Chondrocyte (in vitro differentiated cells): ENCODE results near the gene FAM237B. TPM values are rescaled to one million over a fixed set of nuclear protein-coding genes. Genes with fewer than 3 reads are reported as not detected.
"Not testable (repeated sequence)": the region's sequence is repeated elsewhere in the genome, so short reads cannot be mapped to it uniquely, and the experiment has no call there.

Experiments used
- DNase-seq: peaks from one replicate; pipeline ENCODE4 v3.0.0; 2021; ENCODE audit warnings: mixed read lengths, low spot score
- H3K27ac Mint-ChIP-seq: one replicate; pipeline ENCODE4 v1.8.0; 2021; ENCODE audit warnings: mild to moderate bottlenecking, moderate library complexity, mixed read lengths; ENCODE audit not compliant: unreplicated experiment
- H3K27me3 Mint-ChIP-seq: 2 replicates; pipeline ENCODE4 v1.8.0; 2021; ENCODE audit warnings: low read depth, mixed read lengths
- H3K36me3 Mint-ChIP-seq: 2 replicates; pipeline ENCODE4 v1.8.0; 2021; ENCODE audit warnings: low read depth, mixed read lengths
- H3K4me1 Mint-ChIP-seq: 2 replicates; pipeline ENCODE4 v1.8.0; 2021; ENCODE audit warnings: low read depth, mild to moderate bottlenecking, mixed read lengths
- H3K4me3 Mint-ChIP-seq: one replicate; pipeline ENCODE4 v1.8.0; 2021; ENCODE audit warnings: mild to moderate bottlenecking, moderate library complexity, mixed read lengths; ENCODE audit not compliant: unreplicated experiment
- H3K9me3 Mint-ChIP-seq: 2 replicates; pipeline ENCODE4 v1.8.0; 2021; ENCODE audit warnings: low read depth, mixed read lengths
- total RNA-seq: library from RNA; stranded (reverse); gene quantifications from 3 replicates; pipeline ENCODE4 v1.2.1, GENCODE V29; 2021
- TF ChIP-seq, protein P1 (sequence below): fragments of 200-600 bp; sonication (generic); IDR thresholded peaks from 2 replicates; pipeline ENCODE4 v1.5.0; 2021; ENCODE audit warnings: antibody characterized with exemption, mild to moderate bottlenecking, moderate library complexity

Gene FAM237B
- total RNA-seq, 1 donor from 2014 or later: not detected

DNA sequence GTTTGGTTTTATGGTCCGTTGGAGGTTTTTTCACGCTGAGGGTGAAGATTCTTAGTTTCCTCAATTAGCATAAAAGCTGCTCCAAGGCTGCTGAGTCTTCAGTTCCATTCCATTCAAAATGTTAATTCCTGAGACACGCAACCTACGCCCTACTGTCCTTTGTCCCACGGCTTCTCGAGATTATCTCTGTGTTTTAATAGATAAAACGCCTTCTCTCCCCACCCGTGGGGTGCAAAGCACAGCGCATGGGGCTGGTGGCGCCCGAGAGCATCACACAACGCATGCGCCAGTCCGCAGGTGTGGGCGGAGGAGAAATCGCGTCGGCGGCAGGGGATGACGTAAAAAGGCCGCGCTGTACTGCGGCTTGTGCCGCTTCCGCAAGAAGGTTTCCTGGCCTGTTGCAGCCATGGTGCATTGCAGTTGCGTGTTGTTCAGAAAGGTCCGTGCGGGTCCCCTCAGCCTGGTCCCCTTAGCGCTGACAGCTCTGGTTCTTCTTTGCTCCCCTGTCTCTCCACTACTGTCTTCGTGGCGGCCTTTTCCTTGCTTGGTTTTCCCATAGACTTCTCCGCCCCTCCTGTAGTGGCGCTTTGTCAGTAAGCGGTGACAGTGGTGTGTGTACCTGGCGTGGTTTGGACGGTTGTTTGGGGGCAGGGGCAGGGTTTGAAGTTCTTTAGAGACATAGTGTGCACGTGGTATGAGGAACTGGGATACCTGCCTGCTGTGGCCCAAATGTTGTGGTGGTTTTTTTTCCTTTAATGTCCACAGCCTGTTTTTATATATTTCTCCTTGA, 25.4 kb upstream of the FAM237B start, which contains the start of gene GTPBP10:
TSS of gene GTPBP10 (plus strand) at position 381 of the 790 bp plus-strand sequence. CDS start at position 407, 26 bp downstream.
- peak within 1 kb of the TSS; percentile 91 for H3K4me3 Mint-ChIP-seq
- TF ChIP-seq, protein P1, sequence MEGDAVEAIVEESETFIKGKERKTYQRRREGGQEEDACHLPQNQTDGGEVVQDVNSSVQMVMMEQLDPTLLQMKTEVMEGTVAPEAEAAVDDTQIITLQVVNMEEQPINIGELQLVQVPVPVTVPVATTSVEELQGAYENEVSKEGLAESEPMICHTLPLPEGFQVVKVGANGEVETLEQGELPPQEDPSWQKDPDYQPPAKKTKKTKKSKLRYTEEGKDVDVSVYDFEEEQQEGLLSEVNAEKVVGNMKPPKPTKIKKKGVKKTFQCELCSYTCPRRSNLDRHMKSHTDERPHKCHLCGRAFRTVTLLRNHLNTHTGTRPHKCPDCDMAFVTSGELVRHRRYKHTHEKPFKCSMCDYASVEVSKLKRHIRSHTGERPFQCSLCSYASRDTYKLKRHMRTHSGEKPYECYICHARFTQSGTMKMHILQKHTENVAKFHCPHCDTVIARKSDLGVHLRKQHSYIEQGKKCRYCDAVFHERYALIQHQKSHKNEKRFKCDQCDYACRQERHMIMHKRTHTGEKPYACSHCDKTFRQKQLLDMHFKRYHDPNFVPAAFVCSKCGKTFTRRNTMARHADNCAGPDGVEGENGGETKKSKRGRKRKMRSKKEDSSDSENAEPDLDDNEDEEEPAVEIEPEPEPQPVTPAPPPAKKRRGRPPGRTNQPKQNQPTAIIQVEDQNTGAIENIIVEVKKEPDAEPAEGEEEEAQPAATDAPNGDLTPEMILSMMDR: peak; percentile 81
- no peaks in the 10 kb centered on the region for H3K27me3 Mint-ChIP-seq
- DNase-seq: peak; percentile 96
- H3K9me3 Mint-ChIP-seq: no peaks in the 10 kb centered on the region
- no peaks in the 10 kb centered on the region for H3K36me3 Mint-ChIP-seq
- H3K4me1 Mint-ChIP-seq: peaks cover 20% of the 10 kb centered on the region
- H3K27ac Mint-ChIP-seq: peak within 1 kb of the TSS; percentile 97

DNA sequence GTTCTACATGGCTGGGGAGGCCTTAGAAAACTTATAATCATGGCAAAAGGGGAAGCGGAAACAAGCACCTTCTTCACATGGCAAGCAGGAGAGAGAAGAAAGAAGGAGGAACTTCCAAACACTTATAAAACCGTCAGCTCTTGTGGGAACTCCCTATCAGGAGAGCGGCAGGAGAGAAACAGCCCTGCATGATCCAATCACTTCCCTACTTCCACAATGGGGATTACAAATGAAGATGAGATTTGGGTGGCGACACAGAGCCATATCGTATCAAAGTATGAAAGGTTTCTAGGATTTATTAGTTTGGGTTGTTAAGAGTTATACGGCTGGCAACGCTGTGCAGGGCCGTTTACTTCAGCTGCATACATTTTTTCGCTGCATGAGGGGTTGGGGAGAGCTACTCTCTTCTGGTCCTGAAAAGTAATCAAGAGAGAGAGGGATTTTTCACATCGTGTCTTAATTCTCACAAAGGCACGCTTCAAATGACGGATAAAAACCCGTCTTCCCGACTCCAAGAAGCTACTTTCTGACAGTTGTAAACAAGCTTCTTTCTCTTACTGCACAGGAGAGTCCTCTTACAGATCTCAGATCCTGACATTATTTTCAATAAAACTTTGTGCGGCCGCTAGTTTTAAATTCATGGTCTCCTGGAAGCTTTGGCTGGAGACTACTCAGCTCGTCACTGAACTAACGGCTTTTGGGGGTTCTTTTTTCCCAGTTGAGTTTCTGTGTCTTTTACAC, 24.7 kb upstream of the FAM237B start:
- Mint-ChIP-seq H3K4me1 (peaks cover 20% of the 10 kb centered on the region), H3K9me3 (no peaks in the 10 kb centered on the region), H3K36me3 (no peaks in the 10 kb centered on the region), H3K27ac (peak overlapping the region; percentile 97), H3K27me3 (no peaks in the 10 kb centered on the region), H3K4me3 (peak overlapping the region; percentile 91)
- TF ChIP-seq, protein P1: no peak
- DNase-seq: no peak

DNA sequence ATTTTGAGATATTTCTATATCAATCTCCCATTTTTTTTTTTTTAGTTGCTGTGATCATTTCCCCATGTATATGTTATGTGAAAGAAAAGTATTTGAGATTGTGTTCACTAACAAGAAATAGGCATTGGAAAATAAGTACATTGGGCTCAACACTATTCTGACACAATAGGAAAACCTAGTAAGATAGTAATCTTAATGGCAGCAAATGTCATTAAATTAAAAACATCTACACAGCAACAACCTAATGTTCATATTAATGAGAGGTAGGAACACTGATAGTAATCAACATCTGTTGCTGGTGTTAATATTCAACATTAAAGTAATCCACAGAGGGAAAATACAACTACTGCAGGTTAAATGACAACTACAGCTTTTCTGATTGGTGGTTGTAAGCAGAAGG, 23.9 kb upstream of the FAM237B start:
- DNase-seq: no peak
- no peak overlapping the region for H3K27ac Mint-ChIP-seq
- TF ChIP-seq, protein P1: no peak
- peaks cover 20% of the 10 kb centered on the region for H3K4me1 Mint-ChIP-seq
- H3K9me3 Mint-ChIP-seq: no peaks in the 10 kb centered on the region
- no peaks in the 10 kb centered on the region for H3K27me3 Mint-ChIP-seq
- H3K4me3 Mint-ChIP-seq: peak overlapping the region; percentile 91
- no peaks in the 10 kb centered on the region for H3K36me3 Mint-ChIP-seq

DNA sequence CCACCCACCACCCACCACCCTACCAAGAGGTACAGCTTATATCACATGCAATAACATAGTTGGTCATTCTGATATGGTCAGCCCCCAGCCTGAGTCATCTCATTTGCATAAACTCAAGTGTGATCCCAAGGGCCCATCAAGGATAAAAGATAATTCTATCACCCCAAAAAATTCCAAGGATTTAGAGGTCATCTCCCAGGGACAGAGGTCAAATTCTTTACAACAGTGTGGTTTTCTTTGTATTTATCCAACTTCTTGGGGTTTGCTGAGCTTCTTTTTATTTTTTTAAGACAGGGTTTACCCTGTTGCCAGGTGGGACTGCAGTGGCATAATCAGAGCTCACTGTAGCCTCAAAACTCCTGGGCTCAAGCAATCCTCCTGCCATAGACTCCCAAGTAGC, 16.0 kb upstream of the FAM237B start:
- TF ChIP-seq, protein P1: no peak
- no peak overlapping the region for H3K27ac Mint-ChIP-seq
- H3K4me3 Mint-ChIP-seq: no peak overlapping the region
- no peaks in the 10 kb centered on the region for H3K9me3 Mint-ChIP-seq
- H3K36me3 Mint-ChIP-seq: no peaks in the 10 kb centered on the region
- H3K4me1 Mint-ChIP-seq: no peaks in the 10 kb centered on the region
- DNase-seq: no peak
- H3K27me3 Mint-ChIP-seq: peaks cover 11% of the 10 kb centered on the region

DNA sequence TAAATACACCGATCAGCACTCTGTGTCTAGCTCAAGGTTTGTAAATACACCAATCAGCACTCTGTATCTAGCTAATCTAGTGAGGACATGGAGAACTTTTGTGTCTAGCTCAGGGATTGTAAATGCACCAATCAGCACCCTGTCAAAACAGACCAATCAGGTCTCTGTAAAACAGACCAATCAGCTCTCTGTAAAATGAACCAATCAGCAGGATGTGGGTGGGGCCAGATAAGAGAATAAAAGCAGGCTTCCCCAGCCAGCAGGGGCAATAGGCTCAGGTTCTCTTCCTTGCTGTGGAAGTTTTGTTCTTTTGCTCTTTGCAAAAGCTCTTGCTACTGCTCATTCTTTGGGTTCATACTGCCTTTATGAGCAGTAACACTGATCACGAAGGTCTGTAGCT, 13.8 kb upstream of the FAM237B start:
- H3K27me3 Mint-ChIP-seq: peaks cover 23% of the 10 kb centered on the region
- not testable (repeated sequence) for H3K27ac Mint-ChIP-seq, H3K9me3 Mint-ChIP-seq, H3K4me3 Mint-ChIP-seq, DNase-seq, H3K4me1 Mint-ChIP-seq, H3K36me3 Mint-ChIP-seq
